ENCODE results near the gene CEP43.

CEP43 gene

DNA sequence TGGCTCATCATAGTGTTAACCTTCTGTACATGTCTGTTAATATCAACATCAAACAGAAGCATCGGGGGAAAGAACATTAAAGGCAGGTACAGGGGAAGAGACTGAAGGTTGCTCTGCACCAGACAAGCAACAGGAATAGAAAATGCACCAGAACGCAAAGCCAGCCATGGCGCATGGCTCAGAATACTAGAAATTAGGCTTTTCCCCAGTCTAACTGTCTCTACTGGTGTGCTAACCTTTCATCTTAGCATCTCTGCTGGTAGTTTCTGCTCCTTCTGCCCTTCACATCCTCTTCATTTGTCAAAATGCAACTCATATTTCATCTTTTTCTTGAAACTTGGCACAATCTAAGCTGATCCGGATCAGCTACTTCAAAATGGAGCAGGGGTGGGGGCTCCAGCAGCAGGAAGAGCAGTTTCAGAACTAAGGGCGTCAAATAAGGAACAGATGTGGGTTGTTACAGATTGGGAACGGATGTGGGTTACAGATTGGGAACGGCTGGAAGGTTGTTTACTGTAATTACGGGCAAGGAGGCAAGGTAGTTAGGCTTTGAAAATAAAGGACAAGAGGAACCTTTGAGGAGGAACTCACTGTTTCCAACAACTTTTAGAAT is 29.7 kb upstream of the CEP43 start:
- DNase-seq = no peak

DNA sequence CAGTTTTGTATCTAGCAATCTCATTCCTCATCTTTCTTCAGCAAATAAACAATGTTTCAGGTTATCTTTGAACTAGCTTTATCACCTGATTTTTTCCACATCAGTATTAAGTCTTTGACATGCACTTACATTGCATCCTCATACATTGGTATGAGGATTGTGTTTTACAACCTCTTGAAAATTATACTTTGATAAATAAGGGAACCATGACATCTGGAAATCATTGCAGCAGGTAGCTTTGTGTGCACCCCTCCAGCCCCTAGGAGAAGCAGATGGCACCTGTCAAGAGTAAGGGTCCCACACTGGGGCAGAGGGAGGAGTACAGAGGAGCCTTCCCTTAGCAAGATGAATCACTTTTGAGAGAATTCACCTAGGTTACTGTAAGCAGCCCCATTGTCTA is 29.1 kb upstream of the CEP43 start:
- no peak for DNase-seq

DNA sequence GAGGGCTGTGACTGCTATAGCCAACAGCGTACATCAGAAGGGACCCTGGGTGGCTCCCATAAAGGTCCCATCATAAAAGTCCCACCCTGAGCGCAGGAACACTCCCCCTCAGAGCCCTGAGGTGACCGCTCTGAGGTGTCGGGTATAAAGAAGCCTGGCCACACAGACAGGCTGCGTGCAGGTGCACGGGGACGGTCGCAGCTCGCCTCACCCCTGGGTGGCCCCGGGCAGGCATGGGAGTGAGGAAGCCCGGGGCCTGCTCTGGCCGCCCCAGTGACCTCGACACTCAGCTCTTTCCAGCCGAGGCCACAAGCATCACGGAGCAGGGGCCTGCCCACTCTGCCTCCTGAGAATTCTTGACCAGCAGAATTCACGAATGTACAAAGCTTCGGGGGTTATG is 28.4 kb upstream of the CEP43 start:
- DNase-seq = no peak

DNA sequence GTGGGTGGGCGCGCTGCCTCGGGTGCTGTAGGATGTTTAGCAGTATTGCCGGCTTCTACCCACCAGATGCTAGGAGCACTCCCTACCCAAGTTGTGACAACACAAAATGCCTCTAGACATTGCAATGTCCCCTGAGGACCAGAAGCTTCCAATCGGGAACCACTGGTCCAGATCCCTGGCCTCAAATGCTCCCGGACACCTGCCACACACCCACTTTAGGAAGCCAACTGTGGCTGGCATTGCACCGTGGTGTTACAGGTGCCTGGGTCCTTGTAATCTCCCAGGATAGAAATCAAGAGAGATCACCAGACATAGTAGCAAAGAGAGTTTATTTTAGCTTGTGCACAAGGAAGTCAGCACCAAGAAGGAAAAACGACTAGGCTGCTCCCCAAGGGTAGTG is 27.9 kb upstream of the CEP43 start:
- DNase-seq = no peak

DNA sequence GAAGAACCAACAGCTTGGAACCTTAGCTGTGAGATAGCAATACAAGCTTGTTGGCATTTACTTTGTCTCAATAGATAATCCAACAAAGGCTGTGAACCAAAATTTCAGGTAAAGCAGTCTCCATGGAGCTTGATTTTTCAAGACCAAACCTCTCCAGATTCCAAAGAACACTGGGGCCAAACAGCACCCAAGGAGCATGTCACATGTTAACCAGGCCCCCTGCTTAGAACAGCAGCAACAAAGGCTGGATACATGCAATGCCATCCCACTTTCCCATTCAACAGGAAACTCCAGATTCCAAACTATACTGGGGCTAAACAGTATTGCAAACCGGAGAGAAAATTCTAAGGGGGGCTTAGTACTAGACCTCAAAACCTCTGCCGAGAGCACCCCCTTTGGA is 27.1 kb upstream of the CEP43 start:
- DNase-seq = no peak

DNA sequence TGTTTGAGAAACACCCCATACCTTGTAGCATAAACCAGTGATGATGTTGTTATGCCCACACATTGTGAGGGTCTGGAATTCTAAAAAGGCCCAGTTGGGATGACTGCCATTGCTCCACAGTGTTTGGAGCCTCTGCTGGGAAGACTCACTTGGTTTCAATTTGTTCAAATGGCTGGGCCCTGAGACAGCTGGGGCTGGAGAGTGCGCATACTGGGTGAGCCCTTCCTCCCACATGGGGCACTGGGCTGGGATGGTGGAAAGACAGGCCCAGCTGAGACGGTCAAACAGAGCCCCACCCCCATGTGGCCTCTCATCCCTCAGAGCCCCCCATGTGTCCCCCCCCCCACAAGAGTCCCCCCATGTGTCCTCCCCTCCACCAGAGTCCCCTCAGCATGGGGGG is 22.6 kb upstream of the CEP43 start:
- no peak for DNase-seq

DNA sequence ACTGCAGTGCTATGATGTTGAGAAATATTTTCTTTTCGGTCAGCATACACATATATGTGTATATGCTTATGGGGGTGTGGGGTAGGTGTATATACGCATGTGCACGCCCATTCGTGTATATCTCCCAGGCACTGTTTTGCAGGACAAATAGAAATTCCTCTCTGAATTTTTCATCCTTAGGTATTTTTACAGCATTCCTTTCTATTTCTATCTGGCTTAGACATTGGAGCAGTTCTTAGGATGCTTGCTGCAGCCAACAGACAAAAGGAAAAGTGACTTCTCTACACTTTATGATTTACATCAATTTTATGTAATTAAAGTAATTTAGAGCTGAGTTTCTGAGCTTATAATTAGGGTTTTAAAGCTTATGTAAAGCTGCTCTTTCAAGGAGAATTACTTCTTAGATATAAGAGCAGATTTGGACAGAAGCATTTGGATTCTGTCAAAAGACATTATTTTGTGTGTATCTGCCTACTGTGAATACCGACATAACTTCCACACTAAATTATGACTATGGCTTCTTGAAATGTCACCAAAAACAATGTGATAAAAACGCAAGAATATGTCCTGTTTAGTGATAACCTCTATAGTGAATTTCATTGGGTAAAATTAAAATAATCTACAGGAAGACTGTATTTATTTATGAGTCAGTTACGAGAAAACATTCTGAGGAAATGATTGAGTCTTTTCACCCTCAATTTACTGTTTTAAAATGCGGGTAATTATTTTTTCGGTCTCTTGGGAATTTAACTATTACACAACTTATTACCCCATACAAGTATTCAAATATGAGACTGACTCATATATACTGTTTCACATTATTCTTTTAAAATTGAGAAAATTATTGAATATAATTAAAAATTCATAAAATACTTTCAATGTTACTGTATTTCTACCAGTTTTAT is 21.3 kb upstream of the CEP43 start:
- no peak for DNase-seq

DNA sequence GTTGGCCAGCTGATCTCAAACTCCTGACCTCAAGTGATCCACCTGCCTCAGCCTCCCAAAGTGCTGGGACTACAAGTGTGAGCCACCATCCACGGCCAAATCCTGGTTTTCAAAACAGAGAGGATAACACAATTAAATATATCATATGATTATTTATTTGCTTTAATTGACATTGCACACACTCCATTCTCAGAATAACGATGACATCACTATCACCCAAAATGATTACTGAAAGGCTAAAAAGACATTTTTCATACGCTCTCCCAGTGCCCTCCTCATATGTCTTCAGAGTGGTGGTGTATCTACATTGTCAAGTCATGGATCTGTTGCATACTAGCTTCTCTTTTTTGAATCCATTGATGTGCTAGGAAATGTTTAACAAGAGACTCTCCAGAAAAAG is 18.5 kb upstream of the CEP43 start:
- DNase-seq = no peak

DNA sequence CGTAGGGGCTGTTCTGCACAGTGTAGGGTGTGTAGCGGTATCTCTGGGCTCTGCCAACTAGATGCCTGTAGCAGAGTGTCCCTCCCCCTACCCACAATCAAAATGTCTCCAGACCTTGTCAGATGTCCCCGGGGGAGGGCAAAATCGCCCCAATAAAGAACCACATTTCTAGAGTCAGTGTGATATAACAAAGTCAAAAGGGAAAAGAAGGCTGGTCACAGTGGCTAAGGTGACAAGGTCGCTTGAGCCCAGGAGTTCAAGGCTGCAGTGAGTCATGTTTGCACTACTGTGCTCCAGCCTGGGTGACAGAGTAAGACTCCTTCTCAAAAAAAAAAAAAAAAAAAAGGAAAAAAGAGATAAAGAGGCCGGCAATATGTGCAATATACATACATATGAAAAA is 11.7 kb upstream of the CEP43 start:
- no peak for DNase-seq

DNA sequence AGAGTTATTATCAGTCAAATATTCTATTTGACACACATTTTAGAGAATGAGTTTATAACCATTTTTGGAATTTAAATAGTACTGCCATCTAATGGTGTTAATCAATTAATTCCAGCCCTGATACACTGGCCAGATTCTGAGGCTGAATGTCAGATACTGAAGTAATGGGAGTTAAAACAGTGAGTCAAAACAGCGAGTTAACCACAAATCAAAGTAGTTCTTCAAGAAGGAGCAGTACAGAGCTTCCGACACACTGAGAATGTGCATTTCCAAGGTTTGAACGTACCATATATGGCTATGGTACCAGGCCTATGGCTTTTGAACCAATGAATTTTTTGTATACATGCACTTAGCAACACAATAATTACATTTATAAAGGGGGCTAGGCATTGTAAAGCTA is 11.3 kb upstream of the CEP43 start:
- DNase-seq = no peak

DNA sequence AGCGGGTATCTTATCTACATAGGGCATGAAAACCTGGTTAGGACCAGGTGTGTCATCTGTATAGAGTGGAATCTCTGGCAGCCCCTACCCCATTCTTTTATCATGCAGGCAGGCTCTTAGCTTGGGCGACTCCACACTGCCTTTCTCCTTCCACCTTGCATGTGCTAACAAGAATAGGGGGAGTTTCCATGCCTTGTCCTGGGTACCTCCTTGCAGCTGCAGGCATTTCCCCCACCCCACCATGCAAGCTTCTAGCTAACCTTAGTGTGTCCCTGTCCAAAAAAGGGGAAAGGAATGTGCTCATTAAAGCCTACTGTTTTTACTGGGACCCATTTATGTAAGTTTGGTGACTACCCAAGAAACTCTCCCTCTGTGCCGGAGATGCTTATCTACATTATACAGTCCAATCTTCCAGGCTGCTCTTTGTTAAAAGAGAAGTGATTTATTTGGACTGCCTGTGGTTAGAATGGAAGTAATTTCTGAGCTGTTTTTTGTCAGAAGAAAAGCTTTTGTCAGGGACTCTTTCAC is 10.5 kb upstream of the CEP43 start:
- DNase-seq = no peak

DNA sequence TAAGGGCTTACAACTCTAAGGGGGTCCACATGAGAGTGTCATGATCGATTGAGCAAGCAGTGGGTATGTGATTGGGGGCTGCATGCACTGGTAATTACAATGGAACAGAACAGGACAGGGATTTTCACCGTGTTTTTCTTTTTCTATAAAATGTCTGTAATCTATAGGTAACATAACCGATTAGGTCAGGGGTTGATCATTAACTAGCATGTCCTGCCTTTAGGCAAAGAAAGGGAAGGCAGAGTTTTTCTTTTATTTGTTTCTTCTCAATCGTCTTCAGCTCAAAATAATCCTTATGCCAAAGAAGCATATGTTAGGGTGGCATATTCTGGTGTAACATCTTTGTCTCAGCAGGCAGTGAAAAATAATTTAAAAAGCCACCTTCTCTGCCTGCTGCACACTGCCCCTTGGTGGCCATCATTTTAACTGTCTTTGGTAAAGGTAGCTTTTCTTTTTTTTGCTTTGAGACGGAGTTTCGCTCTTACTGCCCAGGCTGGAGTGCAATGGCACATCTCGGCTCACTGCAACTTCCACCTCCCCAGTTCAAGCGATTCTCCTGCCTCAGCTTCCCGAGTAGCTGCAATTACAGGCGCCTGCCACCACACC is 9.7 kb upstream of the CEP43 start:
- peak in 2 of 3 experiments; percentile 10 to 41 for DNase-seq

DNA sequence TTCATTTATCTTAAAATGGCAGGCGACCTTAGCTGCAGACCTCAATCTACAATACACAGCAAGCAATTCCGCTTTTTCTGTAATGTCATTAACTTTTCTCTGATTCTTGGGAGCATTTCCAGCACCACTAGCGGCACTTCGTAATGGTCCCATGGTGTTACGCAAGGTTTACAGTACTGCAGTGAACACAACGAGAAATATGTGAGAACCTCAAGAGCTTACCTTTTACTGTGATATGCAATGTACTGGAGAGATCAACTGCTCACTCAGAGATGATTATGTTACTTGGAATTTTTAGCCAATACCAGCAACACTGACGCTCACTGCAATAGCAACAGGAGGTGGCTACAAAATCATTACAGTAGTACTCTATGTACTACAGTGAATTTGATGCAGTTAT is 2.8 kb upstream of the CEP43 start:
- DNase-seq = no peak

DNA sequence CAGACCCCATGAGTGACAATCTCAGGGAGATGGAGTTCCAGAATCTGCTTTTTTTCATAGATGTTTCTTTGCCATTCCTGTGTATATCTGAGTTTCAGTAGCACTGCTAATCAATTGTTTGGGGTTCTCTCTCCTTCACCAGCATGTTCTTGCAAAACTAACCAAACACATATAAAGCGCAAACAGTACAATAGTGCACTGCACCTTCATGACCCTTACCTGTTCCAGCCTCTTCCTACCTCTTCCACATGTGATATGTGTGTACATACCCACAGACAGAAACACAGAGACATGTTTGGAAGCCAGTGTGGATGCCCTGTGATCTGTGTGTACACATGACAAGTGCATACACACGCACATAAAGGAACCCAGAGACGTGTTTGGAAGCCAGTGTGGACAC is 1.8 kb upstream of the CEP43 start:
- DNase-seq = no peak

DNA sequence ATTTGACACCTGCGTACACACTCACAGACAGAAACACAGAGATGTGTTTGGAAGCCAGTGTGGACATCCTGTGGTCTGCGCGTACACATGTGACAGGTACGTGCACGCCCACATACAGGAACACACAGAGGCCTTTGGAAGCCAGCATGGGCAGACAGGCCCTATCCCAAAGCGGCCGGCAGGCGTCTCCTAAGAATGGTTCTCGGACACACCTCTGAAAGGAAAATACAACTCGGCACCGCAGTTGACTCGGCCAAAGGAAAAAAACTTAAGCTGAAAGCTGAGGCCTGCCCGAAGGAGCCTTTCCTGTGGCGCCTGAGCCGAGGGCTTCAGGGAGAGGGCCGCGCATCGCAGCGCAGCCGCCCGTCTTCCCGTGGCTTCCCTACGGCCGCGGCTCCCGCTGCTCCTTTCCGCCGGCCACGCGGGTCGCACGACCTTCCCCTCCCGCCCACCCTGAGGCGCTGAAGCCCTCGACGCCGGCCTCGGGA is 1.4 kb upstream of the CEP43 start:
- DNase-seq = peak; percentile 22 to 75 (median 74)

DNA sequence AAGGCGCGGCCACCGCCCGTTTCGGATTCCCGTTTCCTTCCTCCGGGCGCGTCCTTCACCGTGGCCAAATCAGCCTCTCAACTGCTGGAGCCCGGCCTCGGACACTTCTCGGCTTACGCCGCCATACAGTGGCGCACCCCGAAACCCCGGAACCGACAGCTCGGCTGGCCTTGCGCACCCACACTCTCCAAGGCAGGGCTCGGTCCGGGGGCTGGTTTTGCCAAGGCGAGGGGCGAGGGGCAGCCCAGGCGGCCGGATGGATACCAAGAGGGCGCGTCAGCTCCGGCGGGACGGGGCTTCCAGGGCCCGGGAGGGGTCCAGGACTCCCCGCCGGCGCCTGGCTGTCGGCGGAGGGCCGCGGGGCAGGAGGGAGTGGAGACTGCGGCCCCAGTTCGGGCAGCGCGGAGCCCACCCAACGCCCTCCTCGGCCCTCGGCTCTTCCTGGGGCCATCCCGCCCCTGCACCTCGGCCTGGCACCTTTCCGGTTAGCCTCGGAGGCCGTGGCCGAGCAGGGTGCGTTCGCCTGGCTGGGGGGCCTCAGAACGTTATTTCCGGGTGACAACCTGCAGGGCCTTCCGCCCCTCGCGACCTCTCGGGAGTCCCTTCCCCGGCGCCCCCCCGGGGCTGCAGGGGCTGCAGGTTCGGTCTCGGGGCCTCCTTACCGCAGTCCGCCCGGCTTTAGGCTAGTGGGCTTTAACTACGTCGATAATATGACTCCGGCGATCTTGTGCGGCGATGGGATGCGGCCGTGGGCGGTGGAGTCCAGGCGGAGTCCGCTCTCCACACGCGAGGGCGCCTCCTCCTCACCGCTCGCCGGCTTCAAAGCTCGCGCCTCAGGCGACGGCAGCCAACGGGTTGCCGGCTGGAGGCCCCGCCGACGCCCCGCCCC is 697 bp upstream of the CEP43 start:
- peak in 1 of 3 experiments; percentile 65 for DNase-seq

DNA sequence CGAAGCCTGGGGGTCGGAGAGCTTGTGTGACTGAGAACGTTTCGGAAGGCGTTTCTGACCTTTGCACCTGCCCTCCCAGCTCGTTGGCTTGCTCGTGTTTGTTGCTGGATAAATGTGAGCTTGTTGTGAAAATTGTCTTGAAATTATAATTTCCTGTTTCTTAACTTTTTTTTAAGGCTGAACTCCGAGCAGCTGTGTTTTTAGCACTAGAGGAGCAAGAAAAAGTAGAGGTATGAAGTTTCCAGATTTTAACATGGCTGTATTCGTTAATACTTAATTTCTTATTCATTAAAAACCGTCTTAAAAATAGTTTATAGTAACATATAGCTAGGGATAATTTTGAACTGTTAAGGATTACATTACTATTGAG is 672 bp downstream of the CEP43 start:
- peak in 1 of 3 experiments; percentile 15 for DNase-seq

DNA sequence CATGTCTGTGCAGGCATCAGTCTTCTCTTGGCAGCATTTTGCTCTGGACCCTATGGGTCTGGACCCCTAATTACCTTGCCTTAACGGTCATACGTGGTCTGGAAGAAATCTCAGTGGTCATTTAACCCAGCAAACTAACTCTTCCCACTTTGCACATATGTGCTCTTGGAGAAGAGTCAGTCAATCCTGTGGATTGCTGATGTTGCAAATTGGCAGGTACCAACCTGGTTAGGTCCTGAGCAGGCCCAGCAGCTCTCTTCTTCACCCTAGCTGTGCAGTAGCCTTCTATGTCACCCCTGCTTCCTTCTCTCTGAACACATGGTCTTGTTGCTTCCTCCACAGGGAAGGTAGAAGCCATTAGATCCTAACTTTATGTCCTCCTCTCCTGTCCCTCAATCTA is 1.6 kb downstream of the CEP43 start:
- no peak for DNase-seq

DNA sequence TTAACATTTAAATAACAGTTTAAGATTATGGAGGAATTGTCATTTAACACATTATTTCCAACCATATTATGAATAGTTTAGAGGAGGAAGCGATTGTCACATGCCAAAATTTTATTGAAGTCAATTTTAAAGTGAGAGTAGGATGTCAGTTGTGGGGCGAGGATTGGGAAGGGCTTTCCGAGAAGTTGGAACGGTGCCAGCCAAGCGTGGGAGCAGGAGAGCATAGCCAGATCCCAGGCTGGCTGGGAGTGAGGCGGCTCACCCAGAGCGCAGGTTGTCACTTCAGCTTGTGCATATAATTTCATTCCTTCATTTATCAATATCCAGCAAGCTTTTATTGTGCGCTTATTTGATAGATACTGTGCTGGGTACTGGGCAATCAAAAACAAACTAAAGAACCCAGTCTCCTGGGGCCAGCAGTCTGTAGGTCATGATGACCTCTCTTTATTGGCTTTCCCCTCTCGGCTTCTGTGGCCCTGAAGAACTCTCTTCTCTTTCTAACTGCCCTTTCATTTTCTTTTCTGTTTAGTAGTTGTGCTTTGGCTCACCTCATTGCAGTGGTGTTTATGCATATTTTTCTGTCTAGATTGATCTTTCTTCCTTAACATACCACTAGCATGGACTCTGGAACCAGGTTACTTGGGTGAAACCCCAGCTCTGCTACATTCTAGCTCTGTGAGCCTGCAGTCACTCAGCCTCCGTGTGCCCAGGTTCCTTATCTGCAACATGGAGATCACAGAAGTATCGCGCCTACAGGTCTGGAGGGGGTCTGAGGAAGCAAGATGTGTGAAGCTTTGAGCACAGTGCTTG is 6.4 kb downstream of the CEP43 start:
- DNase-seq = no peak

DNA sequence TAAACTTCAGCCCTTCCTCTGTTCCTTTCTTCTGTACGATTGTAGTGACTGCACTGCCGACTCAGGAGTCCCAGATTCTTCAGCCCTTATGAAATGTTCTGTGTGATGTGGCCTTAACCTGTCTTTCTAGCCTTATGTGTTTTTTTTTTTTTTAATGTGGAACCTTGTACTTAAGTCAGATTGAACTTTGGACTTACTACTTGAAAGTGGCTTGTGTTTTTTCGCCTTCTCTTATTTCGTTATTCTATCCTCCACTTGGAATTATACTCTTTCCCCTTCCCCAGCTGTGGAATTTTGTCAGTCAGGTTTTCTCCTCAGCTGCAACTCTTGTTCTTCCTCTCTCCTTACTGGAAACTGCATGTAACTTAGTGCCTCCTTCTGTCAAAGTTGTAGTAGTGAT is 8.8 kb downstream of the CEP43 start:
- no peak for DNase-seq

DNA sequence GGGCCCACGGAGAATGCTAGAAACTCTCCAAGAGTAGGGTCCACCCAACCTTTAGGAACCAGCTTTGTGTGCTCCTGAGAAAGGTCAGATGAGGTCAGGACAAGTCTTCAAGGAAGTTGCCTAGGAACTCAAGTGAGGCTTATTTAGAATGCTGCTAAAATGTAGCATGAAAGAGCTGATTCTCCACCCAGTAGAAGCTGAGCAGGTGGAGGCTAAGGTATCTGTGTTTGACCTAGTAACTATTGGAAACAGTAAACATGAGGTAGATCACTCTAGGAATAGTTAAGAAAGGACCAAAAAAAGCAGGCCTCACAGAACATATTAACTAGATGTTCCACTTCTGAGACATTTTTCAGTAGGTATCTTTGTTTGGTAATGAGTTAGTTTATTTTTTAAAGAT is 13.9 kb downstream of the CEP43 start:
- no peak for DNase-seq

DNA sequence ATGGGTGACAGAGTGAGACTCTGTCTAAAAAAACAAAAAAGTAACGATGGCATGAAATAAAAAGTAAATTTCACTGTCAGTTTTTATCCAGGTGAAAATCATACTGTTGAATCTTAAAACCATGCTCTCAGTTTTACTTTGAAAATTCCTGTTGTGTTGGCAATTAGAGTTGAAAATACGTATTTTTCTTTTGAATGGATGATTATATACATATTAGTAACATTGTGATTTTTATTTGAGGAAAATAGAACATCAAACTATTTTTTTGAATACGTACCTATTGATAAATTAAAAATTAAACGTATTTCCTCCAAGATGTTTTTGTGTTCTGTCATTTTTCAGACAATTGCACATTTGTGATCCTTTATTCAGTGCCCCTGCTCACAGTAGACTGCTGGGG is 14.7 kb downstream of the CEP43 start:
- DNase-seq = no peak

Data from NCI-H1417 (cell line).